ENCODE results near the gene IGF2BP3. TPM values are rescaled to one million over a fixed set of nuclear protein-coding genes. Genes with fewer than 3 reads are reported as not detected.

IGF2BP3 gene
- total and polyA plus RNA-seq, 4 donors, result 0.18 to 60.2 (median 1.5) TPM

- no peaks in the 10 kb centered on the region for H3K9me3 ChIP-seq (ENCODE audit: control insufficient read depth in 4 of 4, insufficient read depth in 3 of 4, low read length in 3 of 4)
- peaks cover 0 to 6% (median 0%) of the 10 kb centered on the region in 5 donors for H3K4me1 ChIP-seq (ENCODE audit: control insufficient read depth in 5 of 5, insufficient read depth in 5 of 5, low read length in 5 of 5)
- DNase-seq (no peak), ATAC-seq (ENCODE audit: insufficient read depth, low FRiP score) (no peak)
- no peaks in the 10 kb centered on the region for H3K36me3 ChIP-seq (ENCODE audit: control insufficient read depth in 4 of 4, insufficient read depth in 4 of 4, low read length in 4 of 4)
- WGBS, 2 donors, result 47 to 64% methylated on average over 6 of the region's 6 CpGs
- no peak overlapping the region for H3K4me3 ChIP-seq
- H3K27ac ChIP-seq (ENCODE audit: low read depth in 1 of 2, low read length in 1 of 2), result no peak overlapping the region
- TF ChIP-seq CTCF (IDR thresholded peaks at IDR 0.05; ENCODE audit: control extremely low read depth, extremely low read depth), result no peak
- H3K9ac ChIP-seq (ENCODE audit: insufficient read depth in 1 of 2, low read length in 2 of 2), result no peak overlapping the region
- no peaks in the 10 kb centered on the region for H3K27me3 ChIP-seq (ENCODE audit: control insufficient read depth in 3 of 3, insufficient read depth in 3 of 3, low read length in 2 of 3)
These were observed 96.9 kb downstream of the IGF2BP3 start for GRCh38 chr7:23373151-23374004.

- H3K4me3 ChIP-seq, result no peak overlapping the region
- H3K4me1 ChIP-seq (ENCODE audit: control insufficient read depth in 5 of 5, insufficient read depth in 5 of 5, low read length in 5 of 5), result peaks cover 0 to 6% (median 0%) of the 10 kb centered on the region in 5 donors
- DNase-seq (no peak), ATAC-seq (ENCODE audit: insufficient read depth, low FRiP score) (no peak)
- no peaks in the 10 kb centered on the region for H3K27me3 ChIP-seq (ENCODE audit: control insufficient read depth in 3 of 3, insufficient read depth in 3 of 3, low read length in 2 of 3)
- H3K27ac ChIP-seq (ENCODE audit: low read depth in 1 of 2, low read length in 1 of 2), result no peak overlapping the region
- H3K36me3 ChIP-seq (ENCODE audit: control insufficient read depth in 4 of 4, insufficient read depth in 4 of 4, low read length in 4 of 4), result no peaks in the 10 kb centered on the region
- H3K9me3 ChIP-seq (ENCODE audit: control insufficient read depth in 4 of 4, insufficient read depth in 3 of 4, low read length in 3 of 4), result no peaks in the 10 kb centered on the region
- no peak for TF ChIP-seq CTCF (IDR thresholded peaks at IDR 0.05; ENCODE audit: control extremely low read depth, extremely low read depth)
- H3K9ac ChIP-seq (ENCODE audit: insufficient read depth in 1 of 2, low read length in 2 of 2), result no peak overlapping the region
- 87 to 96% methylated on average over 4 of the region's 4 CpGs for WGBS, 2 donors
These were observed 97.7 kb downstream of the IGF2BP3 start for GRCh38 chr7:23372611-23373010.

- H3K9me3 ChIP-seq (ENCODE audit: control insufficient read depth in 4 of 4, insufficient read depth in 3 of 4, low read length in 3 of 4), result no peaks in the 10 kb centered on the region
- TF ChIP-seq CTCF (IDR thresholded peaks at IDR 0.05; ENCODE audit: control extremely low read depth, extremely low read depth), result no peak
- WGBS, 2 donors, result 93 to 95% methylated on average over 6 of the region's 6 CpGs
- ATAC-seq (ENCODE audit: insufficient read depth, low FRiP score) (no peak), DNase-seq (no peak)
- peaks cover 0 to 6% (median 0%) of the 10 kb centered on the region in 5 donors for H3K4me1 ChIP-seq (ENCODE audit: control insufficient read depth in 5 of 5, insufficient read depth in 5 of 5, low read length in 5 of 5)
- no peak overlapping the region for H3K9ac ChIP-seq (ENCODE audit: insufficient read depth in 1 of 2, low read length in 2 of 2)
- no peaks in the 10 kb centered on the region for H3K27me3 ChIP-seq (ENCODE audit: control insufficient read depth in 3 of 3, insufficient read depth in 3 of 3, low read length in 2 of 3)
- H3K27ac ChIP-seq (ENCODE audit: low read depth in 1 of 2, low read length in 1 of 2), result no peak overlapping the region
- H3K4me3 ChIP-seq, result no peak overlapping the region
- H3K36me3 ChIP-seq (ENCODE audit: control insufficient read depth in 4 of 4, insufficient read depth in 4 of 4, low read length in 4 of 4), result no peaks in the 10 kb centered on the region
These were observed 98.6 kb downstream of the IGF2BP3 start for GRCh38 chr7:23371654-23372053.

All from lung (tissue), 12 donors.